Measurements from ENCODE around the gene MCM3AP.
"Not testable (repeated sequence)": the region's sequence is repeated elsewhere in the genome, so short reads cannot be mapped to it uniquely, and the experiment has no call there.

The MCM3AP gene

DNA sequence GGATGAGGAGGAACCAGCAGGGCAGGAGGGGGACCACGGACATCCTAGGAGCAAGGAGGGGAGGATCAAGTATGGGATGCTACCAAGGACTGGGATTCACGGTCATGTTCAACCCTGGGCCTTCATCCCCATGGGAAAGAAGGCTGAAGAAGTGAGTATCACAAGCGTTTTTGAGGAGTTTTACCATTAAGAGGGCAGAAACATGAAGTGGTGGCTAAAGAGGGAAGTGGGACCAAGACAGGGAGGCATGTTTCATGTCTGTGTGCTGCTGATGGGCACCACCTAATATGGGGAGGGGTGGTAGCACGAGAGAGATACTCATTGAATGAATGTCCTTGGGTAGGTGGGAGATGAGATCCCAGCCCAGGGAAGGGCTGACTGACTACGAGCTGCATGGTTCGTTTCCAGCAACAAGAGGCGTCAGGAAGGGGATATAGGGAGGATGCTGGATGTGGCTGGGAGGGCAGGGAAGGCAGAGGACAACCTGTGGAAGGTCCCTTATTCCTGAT, 45.5 kb downstream of the MCM3AP start:
- no peak for DNase-seq

DNA sequence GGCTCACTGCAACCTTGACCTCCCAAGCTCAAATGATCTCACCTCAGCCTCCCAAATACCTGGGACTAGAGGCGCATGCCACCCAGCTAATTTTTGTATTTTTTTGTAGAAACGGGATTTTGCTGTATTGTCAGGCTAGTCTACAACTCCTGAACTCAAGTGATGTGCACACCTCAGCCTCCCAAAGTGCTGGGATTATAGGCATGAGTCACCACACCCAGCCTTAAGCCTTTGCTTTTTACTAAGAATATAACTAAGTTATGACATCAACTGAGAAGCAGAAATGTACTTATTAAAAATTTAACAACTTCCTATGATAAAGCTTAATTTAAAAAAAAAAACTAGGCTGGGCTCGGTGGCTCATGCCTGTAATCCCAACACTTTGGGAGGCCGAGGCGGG, 47.9 kb downstream of the MCM3AP start:
- DNase-seq, result no peak

DNA sequence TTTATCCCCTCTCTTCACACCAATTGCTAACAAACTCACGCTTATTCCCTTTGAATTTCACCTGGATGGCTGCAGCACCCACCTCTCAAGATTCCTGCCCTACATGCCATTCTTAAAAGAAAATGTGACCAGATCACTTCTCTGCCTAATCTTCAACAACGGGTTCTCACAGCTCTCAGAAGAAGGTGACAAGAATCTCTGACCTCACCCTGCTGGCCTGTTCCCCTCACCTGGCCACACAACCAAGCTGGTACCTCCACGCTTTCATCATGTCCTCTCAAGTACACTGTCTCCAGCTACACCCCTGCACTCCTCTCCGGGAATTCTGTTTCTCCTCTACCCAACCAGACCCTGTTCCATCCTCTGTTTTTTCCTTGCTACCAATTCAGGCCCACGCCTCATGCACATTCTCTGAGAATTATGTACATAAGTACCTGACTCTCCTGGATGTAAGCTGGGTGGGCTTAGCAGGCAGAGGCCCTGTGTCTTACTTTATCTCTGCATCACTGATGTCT, 50.9 kb downstream of the MCM3AP start:
- DNase-seq, result no peak

DNA sequence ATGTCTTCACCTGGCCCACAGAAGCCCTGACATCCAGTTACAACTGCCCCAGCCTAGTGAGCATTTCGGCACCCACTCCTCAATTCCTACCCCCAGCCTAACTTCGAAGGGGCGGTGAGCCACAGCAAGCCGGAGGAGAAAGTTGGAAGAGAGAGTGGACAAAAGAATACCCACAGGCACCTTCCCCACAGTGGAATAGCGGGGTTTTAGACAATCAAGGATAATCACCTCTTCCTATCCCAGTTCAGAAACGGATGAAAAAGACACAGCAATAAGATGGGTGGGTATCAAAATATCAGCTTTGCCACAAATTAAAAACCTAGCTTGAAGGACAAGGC, 55.5 kb downstream of the MCM3AP start:
- no peak for DNase-seq

DNA sequence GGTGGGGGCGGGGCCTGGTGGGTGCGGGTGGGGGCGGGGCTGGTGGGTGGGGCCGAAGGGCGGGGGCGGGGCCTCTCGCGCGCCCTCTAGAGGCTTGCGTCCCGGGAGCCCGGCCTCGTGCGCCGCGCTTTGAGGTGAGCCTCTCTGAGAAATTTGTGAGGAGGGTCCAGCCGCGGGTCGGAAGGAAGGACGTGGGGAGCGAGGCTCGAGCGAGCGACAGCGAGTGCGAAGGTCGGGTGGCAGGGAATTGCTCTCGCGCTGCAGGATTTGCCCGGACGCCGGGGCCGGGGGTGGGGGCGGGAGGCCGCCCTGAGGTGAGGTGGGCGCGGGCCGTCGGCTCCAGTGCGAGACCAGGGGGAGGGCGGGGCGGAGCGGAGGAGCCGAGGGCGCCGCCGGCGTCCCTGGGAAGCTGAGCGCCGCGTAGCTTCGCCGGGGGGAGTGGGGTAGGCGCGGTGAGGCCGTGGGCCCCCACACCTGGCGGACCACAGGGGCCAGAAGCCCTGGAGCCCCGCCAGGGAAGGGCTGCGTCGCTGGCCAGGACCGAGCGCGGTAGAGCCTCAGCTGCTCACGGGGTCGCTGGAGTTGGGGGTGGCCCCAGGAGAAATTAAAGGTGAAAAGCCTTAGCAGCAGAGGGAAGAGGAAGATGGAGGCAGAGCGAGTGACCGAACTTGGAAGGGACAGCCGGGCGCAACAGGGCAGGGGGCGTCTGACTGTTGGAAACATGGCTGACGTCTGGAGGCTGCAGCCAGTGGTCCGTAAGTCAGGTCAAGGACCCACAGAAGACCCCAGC, 56.1 kb downstream of the MCM3AP start:
- peak in 1 of 4 experiments; percentile 84 for DNase-seq

DNA sequence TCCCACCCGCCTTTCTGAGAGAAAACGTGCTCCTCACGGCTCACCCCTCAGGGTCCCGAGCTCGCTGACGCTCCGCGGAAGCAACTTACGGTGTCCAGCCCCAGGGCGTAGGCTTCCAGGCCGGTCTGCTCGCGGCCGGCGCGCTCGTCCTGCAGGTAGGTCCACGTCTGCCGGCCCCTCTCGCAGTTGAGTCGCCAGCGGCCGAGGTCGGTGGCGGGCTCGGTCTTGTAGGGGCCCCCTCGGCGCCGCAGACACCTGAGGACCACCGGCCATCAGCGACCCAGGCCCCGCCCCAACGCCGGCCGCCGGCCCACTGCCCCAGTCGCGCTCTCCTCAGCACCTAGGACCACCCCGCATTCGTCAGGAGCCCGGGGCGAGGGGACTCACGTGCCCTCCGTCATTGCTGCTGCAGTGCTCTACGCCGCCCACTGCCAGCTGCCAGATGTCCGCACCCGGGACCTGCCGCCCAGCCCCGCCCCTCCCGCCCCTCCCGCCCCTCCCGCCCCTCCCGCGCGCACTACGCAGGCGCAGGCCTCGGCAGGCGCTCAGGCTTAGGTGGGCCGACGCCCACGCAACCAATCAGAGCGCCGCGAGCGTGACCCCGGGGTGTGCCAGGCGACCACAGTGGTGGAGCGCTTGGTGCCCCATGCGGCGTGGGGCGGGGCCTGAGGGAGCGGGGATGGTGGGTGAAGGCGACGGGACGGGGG, 56.9 kb downstream of the MCM3AP start, which contains the start of gene LSS:
Gene LSS, minus strand, starts transcription at position 430 of the 707 bp plus-strand sequence. Its CDS starts 29 bp downstream, at position 401.
- peak; percentile 94 to 99 (median 97) for DNase-seq

DNA sequence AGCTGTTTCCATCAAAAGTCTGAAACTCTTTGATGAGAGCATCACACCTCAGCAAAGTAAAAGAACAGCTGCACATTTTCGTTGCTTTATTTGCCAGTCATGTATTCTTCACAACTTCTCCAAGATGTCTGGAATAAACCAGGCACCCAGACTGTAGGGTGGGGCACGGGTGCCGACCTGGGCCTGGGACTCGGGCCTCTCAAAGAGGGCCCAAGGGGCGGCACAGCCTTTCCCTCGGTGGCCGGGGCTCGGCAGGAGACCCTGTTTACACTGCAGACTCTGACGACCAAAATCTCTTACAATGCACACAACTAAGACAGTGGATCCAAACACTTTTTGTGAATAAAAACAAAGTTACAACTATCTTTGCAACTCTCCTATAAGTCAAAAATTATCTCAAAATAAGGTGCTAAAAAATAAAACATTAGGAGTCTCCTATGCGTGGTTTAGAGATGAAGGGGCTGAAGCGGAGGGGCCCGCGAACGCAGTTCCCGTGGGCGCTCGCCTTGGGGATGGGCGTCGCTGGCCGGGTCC, 57.5 kb downstream of the MCM3AP start:
- DNase-seq, result no peak

DNA sequence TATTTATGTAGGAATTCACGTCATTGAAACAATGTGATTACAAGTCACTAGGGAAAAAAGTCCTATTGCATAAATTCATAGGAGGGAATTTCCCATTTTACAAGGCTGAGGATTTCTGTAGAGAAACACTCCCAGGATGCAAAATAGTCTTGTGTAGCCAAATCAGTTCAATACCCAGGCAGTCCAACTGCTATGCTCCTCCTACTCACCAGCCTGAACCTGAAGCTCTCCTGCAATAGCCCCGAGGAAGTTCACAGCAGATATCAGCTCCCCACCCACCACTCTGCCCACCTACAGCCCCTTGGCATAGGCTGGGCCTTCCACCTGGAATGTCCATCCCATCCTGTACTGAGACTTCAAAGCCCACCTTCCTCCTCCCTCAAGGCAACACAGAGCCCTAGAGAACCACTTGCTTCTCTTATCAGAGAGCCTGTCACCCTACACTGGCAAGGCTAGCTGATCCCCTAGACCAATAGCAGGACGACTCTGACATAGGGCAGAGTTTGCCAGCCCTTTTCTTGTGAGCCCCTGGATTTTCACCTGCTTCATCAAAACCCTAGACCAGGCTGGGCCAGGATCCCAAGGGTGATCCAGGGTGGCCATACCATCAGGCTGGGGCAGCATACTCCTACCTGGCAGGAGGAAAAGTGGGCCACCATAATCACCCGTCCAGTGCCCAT, 58.4 kb downstream of the MCM3AP start:
- no peak for DNase-seq

DNA sequence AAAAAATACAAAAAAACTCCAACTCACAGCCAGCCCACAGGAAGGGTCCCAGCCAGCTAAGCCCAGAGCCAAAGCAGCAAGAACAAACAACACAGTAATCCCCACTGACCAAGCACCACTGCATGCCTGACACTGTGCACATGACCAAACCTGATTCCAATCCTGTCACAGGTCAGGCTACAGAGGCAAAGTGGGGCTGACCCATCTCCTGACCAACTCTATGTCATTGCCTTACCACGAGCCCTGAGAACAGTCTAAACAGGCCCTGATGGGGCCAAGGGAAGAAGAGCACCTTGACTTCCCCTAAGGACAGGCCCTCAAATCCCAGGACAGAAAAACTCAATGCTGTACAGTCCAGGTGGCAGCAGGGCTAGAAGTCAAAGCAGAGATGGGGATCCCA, 59.3 kb downstream of the MCM3AP start:
- no peak for DNase-seq

DNA sequence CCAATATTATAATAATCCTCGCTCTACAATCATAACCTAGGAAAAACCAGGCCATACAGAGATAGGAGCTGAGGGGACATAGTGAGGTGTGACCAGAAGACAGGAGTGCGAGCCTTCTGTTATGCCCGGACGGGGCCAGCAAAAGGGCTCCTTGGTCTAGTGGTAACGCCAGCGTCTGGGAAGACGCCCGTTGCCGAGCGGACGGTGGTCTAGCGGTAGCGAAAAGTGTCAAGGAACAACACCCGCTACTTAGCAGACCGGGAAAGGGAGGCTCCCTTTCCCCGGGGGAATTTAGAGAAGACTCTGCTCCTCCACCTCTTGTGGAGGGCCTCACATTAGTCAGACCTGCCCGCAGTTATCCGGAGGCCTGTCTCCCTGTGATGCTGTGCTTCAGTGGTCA, 61.8 kb downstream of the MCM3AP start:
- not testable (repeated sequence) for DNase-seq

DNA sequence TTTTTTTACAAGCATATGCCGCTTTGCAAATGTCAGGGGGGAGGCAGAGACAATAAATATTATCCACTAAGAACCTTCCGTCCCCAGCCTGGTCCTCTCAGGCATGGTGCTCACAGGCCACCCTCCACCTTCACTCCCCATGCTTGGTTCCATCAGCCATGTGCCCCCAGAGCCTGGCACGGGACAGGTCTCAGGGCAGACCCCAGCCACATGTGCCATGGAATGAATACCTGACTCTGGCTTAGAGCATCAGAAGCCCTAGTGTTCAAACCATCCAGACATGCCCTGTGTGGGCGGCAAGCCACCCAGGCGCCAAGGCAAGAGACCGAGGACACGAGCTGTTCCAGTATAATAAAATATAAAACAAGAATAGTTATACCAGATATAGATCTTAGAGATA, 62.2 kb downstream of the MCM3AP start:
- no peak for DNase-seq

DNA sequence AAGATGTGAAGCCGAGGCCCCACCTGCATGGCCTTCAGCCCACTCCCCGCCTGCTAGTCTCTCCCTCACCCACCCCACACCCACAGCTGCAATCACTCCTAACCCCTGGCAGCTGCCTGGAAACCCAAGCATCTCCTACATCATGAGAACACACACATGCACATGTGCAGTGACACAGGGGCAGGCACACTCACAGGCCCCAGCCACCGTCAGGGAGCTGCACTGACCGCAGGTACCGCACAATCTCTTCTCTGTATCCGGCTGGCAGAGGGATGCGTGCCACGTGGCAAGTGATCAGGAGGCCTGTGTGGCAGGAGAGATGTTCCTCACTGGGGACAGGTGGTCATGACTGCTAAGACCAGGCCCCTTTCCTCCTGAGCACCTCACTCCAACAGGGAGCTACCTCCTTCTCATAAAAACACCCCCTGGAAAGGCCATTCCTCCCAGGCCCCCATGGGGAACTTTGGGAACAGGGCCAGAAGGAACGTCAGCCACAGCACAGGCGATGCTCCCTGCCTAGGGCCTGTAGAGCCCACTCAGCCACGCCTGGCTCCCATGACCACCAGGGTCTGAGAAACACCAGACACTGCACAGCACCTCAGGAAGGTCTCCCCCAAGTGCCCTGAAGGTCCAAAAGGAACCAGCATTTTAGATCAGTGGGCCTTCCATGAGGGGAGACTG, 62.8 kb downstream of the MCM3AP start:
- DNase-seq, result no peak

DNA sequence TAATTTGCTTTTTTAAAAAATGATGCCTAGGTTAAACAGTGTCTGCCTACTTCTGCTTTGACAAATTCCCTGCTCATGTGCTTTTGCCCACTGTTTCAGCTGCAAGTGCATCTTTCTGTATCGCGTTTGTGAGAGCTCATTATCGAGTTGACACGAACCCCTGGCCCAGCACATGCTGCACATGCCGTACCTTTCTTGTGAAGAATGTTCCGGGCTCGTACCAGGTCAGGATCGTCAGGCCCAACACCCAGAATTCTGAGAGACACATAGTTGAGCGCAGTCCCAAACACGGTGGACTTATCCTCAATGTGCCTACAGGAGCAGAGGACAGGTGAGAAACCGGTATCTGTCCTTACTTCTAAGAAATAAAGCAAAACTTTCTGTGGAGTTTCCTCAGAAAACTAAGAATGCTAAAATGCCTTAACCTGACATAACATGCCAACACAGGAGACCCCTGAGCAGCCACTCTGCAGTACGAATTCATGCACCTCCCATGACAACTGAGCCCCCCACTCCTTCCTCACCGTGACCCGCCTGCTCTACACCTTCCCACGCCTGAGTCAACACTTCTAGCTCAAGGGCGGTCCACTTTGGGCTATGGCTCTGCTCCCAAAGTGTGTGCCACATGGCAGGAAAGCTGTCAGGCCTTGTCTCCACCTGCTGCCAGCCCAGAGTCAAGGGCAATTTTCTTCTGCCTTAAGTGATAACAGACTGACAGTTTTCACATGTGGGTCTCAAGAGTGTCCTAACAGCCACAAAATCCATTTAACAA, 63.6 kb downstream of the MCM3AP start:
- DNase-seq, result no peak

DNA sequence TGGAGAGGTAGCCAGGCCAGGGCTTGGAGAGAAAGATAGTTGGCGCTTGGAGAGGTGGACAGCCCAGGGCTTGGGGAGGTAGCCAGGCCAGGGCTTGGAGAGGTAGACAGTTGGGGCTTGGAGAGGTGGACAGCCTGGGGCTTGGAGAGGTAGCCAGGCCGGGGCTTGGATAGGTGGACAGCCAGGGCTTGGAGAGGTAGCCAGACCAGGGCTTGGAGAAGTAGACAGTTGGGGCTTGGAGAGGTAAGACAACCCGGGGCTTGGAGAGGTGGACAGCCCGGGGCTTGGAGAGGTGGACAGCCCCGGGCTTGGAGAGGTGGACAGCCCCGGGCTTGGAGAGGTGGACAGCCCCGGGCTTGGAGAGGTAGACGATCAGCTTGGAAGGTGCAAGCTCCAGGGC, 64.6 kb downstream of the MCM3AP start:
- DNase-seq, result no peak

DNA sequence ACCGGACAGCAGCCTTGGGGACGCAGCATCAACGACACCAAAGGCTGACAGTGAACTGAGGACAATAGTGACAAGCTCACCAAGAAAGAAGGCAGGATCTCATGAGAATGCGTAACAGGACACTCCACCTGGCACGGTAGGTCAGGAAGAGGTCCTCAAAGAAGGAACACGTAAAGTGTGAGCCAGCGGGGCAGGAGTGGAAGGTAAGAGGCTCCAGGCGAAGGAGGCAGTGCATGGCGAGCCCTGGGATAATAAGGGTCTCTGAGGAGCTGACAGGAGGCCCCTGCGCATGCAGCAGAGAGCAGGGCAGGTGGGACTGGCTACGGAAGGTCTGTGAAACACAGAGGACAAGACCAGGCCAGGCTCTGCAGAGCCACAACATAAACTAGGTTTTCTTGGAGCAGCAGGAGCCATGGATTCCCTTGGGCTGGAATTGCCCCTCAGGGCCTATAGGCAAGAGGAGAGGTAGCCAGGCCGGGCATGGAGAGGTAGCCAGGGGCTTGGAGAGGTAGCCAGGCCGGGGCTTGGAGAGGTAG, 65.1 kb downstream of the MCM3AP start:
- no peak for DNase-seq

DNA sequence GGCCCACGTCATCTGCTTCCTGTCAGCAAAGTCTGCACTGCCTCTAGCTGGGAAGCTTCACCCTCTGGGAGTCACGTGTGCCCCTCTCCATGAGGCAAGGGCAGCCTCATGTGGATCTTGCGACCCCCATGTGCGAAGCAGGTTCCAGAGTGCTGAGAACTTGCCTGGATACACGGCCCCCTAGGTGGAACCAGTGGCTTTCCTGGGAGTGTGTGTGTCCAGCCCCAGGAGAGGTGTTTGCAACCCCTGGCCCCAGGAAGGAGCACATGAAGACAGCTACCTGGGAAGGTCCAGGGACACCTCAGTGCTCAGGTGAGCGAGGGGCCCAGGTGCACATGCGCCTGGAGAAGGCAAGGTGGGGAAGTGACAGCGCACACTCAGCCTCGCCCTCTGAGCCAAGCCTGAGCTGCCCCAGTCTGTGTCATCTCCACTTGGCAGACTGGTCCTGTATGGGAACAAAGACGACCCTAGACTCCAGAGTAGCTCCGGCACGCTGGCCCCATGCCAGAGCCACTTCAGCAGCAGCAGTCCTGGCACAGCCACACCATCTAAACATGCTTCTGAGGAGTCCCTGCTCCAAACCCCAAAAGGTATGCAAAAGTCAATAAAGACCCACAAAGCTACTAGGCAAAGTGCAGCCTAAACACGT, 65.7 kb downstream of the MCM3AP start:
- DNase-seq, result no peak

DNA sequence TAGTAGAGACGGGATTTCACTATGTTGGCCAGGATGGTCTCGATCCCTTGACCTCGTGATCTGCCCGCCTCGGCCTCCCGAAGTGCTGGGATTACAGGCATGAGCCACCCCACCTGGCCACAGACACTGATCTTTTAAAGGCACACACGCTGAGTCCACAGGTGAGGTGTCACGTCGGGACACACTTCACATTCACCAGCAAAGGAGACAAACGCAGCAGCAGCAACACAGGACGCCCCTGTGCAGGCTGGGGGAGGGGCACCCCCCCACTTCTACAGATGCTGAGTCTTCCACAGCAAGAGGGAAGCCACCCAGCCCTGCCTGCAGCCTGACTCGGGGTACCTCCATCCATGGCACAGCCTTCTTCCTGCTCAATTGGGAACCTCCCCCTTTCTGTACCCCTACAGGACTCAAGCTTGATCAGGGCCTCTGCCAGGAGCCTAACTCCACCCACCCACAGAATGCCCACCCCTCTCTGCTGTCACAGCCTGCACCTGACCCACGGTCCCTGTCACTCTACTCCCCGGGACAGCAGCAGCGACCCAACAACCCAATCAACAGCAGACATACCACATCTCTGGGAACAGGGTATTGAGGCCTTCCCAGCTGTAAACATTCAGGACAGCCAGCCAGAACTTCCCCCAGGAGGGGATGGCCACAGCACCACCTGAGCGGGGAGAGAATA, 66.4 kb downstream of the MCM3AP start:
- DNase-seq, result no peak

DNA sequence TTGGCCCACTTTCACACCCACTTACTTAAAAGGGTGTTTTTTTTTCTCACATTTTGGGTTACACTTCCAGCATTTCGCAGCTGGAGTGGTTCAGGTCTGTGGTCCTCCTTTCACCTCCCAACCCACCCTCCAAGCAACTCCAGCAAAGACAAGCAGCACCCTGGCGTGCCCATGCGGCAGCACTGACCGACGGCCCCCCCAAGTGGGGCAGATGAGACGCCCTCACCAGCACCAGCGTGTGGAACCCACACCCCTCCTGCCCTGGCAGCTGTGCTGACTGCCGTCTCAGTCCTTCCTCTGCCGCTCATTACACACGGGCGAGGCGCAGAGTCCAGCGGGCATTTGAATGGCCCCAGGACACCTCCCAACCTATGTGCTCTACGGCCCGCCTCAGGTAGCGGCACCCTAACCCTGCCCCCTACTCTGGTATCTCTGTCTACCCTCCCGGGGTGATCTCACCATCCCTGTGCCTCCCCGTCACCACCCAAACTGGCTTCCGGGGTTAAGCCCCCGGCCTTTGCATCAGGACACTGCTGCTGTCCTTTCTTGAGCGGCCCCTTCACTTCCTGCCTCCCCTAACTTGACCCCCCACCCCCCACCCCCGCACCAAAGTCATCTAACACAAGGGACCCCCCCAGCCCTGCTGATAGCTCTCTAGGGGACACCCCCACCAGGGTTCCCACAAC, 67.8 kb downstream of the MCM3AP start:
- DNase-seq, result no peak

DNA sequence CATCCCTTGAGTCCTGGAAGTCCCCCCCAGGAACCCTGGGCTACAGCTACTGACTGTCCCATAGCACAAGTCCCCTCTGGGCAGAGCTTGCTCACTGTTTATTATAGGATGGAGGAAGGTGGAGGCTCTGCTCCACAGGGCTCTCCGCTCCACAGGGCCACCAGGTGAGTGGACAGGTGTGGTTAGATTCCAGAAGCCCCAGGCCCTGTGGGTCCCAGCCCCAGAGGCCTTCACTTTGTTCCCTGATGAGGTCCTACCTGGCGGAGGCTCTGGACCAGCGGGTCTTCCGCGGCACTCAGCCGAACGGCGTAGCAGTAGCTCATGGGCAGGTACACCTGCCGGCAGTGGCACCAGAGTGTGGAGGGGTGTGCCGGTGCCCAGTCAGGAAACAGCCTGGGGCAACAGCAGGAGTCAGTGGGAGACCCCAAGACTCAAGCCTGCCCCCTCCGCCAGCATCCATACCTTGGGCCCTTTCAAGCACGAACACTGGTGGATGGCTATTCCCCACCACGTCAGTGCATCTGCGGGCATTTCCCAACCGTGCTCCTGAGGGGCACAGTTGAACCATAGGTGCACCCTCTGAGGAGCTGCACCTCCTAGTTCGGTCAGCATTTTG, 69.2 kb downstream of the MCM3AP start:
- no peak for DNase-seq
